GM18868 (cell line): ENCODE data around the gene CIPC.

Experiments
- ATAC-seq: cut with Tn5 transposase; IDR thresholded peaks from one replicate; pipeline ENCODE4 v1.9.1; 2021; ENCODE audit warnings: mild to moderate bottlenecking, moderate library complexity; ENCODE audit not compliant: unreplicated experiment

Gene CIPC

DNA sequence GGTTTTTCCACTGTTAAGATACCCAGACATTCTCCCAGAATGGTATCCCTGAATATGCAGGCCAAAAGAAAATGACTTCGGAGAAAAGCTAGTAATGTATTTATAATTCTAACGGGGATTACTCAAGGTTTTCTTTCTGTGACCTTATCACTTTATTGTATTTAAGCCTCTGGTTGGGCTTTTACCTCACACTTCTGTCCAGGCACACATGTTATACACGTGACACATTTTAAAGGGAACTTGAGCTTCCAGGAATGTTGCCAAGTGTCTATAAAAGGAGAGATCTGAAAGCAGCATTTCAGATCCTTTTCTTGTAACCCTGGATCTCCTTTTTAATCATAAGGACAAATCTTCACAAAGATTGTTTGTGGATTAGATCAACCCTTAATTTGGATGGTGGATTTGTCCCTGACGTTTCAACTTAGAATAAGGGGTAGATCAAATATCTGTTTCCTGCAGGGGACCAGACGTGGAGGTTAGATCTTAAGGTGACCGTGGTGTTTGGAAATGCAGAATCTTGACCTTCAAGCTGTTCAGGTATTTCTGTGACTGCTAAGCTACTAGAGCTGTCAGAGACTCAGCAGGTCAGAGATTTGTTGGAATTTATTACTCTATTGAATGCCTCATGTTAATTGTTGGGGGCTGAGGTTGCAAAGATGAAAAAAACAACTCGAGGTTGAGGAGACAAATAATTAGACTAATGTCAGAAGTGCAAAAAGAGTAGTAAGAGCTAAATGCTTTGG is 1.5 kb downstream of the CIPC start:
- no peak for ATAC-seq

DNA sequence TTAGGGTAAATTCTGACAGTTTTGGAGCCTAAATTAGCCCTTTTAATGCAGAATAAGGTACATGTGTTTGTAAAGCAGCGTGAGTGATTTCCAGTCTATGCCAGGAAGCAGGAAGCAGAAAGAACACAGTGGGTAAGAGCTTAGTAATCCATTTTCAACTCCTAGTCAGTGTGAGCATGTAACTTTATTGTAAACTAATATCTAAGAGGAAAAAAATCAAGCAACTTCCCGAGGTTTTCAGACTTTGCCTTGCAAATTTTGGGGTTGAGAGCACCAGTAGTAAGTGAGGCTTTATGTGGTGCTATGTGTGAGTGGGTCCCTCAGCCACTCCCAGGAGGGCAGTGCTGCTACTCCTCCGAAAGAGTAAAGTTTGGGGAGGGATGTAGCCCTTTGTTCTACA is 2.9 kb downstream of the CIPC start:
- no peak for ATAC-seq

DNA sequence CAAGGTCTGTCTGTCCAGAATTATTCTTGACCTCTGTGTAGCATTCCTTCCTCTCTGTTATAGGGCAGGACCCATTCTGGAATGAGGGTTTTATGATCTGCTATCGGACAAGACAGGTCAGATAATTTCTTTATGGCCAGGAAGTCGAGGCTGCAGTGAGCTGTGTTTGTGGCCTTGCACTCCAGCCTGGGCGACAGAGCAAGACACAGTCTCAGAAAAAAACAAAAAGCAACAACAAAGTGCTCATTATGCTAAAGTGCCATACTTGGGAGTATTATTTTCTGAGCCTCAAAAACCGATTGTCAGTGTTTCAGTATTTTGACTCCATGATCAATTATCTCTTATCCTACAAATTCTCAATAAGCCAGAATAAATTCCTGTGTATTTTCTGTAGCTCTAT is 4.1 kb downstream of the CIPC start:
- ATAC-seq, result no peak

DNA sequence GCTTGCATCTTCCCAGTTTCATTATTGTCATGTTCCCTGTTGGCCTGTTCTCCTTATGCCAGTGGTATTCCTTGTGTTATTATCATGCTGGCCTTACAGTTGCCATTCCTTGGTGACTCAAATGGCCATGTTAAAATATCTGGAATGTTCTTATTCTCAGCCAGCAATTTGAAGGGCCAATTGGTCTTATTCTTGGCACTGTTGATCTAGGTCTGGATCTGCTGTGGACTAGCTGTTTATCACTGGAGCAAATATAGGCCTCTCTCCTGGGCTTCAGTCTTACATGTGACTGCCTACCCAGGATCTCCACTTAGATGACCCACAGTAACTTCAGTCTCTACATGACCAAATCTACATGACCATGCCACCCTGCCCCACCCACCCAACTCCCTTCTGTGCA is 5.4 kb downstream of the CIPC start:
- ATAC-seq, result no peak

DNA sequence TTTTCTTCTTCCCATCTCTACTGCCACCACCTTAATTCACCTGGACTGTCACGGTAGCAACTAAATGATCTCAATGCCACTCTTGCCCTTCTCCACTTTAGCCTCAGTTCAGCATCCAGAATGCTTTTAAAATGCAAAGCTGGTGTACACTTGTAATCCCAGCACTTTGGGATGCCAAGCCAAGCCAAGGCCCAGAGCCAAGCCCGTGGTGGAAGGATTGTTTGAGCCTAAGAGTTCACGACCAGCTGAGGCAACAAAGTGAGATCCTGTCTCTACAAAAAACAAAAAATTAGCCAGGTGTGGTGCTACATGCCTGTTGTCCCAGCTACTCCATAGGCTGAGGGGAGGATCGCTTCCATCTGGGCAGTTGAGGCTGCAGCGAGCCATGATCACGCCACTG is 5.9 kb downstream of the CIPC start:
- ATAC-seq, result no peak

DNA sequence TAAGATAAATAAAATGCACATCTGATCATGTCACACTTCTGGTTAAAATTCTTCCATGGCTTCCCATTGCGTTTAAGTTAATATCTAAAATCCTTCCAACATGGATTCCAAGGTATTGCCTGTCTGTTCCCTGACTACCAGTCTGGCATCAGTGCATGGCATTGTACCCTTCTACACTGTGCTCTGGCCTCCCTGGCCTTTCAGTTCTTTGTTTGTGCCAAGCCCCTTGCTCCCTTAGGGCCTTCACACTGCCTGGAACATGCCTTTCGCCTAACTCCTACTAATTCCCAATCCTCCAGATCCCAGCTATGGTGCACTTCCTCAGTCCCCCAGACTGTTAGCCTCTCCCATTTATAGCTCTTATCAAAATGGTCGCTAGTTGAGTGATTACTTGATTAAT is 6.3 kb downstream of the CIPC start:
- no peak for ATAC-seq

DNA sequence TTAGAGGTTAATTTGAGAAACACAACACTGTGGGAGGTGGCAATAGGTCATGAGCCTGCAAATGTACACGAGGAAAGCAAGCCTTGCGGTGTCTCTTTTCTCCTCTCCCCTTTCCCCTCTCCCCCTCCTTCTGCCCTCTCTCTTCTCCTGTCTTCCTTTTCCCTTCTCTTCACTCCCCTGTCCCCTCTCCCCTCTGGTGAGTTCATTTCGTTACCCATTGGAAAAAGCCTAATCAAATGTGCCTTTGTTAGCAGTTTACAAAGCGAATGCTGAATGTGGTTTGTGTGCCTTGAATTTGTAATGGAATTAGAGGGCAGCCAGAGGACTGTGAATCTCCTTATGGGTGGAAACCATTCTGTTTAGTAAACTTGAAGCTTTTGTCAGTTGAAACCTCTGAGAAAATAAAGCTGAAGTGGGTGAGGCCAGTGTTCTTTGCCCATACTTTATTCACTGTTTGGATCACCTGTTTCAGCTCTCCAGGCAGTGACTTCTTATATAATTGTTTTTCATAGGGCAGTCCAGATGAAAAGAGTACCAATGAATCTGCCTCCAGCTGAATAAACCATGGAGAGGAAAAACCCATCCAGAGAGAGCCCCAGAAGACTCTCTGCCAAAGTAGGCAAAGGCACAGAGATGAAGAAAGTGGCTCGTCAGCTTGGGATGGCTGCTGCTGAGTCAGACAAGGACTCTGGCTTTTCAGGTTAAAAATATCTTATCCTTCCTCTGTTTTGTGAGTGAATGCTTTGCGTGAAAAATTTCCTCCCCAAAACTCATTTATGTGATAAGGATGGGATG is 7.3 kb downstream of the CIPC start:
- no peak for ATAC-seq

DNA sequence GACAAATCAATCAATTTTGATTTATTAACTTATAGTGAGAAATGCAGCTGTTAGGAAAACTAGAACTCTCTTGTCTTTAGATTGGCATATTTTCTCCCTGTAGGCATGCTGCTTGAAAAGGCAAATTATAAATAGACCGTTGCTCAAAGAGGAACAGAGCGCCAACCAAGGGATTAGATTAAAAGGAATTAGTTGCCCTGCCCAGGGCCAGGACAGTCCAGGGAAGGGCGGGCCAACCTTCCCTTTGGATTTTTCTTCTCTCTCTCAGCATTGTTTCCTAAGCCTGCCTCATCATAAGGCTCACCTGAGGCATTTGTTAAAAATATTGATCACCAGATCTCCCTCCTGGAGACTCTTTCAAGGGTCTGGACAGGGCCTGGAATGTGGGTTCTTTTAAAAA is 8.6 kb downstream of the CIPC start:
- ATAC-seq, result no peak

DNA sequence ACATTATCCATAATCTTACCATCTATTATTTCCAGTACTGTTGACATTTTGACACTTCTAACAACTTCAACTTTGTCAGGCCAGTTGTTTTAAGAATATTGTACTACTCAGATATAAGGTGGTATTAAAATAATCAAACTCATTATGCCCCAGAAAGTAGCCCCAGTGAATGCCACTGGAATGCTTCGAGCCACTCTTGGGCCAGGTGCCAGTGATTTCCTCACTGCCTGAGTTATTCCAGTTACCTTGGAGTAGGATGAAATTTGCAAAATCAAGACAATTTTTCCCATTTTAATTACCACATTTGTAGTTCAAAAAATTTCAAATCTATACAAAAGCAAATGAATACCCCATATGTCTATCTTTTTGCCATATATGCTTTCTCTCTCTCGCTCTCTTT is 9.2 kb downstream of the CIPC start:
- no peak for ATAC-seq

DNA sequence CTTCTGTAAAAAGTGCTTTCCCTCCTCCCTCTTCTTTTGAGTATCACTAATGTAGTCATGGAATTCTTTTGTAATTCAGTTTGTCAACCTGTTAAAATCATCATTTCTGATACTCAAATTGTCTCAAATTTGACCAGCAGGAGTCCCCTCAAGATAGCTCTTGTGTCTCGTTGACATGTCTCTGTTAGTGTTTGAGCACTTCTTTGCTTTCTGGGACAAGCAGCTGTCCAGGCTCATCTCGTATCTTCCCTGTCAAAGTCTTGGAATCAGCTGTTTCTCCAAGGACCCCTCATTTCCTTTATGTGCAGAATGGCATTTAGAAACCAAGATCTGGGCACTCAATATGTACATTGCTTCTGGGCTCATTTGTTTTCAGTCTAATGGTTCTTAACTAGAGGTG is 10.7 kb downstream of the CIPC start:
- no peak for ATAC-seq

DNA sequence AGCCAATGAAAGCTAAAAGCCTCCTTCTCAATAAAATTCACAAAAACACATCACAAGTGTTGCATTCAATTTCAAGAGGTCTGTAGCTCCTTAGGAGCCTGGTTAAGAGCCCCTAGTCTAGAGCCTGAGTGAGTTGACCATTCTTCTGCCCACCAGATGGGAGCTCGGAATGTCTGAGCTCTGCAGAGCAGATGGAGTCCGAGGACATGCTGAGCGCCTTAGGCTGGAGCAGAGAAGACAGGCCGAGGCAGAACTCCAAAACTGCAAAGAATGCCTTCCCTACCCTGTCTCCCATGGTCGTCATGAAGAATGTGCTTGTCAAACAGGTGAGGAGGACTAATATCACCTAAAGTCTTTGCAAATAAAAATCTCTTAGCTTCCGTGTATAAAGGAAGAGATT is 11.6 kb downstream of the CIPC start:
- no peak for ATAC-seq

DNA sequence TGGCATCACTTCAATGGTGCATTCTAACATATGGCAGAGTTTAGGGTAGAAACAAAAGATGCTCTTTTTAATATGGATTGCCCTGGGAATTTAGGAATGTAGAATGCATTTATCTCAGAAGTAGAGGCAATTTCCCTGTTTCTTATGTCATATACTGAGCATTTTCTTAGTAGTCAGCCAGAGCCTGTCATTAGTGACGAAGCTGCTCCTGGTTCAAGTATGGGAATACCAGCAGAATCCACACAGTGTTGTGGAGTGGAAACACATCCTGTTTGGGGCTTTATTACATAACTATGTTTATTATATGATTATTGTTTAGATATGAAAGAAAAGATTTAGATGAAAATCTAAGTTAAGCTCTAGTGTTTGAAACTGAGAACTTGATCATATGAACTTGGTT is 12.2 kb downstream of the CIPC start:
- no peak for ATAC-seq

DNA sequence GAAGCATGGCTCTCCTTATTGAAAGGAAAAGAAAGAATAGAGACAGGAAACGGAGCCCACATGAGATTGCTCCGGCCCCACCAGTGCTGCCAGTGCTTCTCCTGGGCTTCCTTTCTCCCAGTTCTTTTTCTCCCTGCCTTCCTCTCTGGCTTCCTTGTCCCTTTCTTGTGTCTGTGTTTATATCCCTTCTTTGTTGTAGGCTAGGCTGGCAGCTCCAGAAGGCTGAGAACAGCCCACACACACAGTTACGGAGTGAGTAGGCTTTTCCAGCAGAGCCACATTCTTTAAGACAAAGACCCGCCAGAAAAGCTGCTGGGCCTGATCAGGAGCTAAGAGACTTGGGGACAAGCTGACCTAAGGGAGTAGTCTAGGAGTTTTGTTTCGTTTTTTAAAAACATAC is 13.0 kb downstream of the CIPC start:
- no peak for ATAC-seq

DNA sequence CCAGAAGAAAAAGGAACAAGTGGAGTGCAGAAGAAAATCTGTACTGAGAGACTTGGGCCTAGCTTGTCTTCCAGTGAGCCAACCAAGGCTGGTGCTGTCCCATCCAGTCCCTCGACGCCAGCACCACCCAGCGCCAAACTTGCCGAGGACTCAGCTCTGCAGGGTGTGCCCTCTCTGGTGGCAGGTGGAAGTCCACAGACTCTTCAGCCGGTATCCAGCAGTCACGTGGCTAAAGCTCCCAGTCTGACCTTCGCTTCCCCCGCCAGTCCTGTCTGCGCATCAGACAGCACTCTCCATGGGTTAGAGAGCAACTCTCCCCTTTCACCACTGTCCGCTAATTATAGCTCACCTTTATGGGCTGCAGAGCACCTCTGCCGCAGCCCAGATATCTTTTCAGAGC is 15.6 kb downstream of the CIPC start:
- no peak for ATAC-seq

DNA sequence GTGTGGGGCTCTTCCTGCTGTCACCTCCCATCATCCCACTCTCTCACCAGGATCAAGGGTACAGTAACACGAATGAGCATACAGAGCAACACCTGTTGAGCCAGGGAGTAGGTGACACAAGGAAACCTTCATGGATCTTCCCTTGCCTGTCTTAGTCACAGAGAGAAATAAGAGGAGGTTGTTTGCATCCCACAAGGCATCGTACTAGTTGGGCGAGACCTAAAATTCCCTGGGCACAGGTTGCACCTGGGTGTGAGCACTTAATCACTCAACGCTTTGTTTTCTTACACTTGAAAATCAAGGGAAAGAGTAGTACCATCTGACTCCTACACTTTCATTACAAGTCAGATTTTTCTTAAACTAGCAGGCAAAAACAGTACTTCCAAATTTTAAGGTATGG is 16.6 kb downstream of the CIPC start:
- no peak for ATAC-seq

DNA sequence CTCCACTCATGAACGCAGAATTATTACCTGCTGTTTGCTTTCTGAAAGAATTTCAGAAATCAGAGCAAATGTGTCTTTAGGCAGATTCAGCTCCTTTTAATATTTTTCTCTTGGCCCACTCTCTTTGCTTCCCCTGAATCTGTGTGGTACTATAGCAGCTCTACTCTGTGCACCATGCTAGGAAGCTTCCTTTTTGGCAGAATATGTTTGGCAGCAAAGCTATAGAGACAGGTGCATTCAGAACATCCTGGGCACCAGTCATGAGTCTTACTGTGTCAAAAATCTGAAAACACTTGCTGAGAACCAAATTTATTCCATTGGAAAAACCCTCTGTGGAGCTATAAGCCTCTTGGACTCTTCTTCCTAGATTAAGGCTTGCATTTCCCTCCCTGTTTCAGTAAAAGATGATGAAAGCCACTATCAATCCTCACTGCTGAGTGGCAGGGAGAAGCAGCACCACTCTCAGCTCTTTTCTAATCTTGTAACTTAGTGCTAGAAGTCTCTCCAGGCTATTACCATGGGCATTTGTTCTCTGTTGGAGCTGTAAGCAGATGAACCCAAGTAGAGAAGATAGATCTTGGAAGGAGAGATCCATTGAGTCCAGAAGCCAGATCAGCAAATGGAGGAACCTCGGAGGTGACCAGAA is 18.2 kb downstream of the CIPC start:
- ATAC-seq, result no peak

DNA sequence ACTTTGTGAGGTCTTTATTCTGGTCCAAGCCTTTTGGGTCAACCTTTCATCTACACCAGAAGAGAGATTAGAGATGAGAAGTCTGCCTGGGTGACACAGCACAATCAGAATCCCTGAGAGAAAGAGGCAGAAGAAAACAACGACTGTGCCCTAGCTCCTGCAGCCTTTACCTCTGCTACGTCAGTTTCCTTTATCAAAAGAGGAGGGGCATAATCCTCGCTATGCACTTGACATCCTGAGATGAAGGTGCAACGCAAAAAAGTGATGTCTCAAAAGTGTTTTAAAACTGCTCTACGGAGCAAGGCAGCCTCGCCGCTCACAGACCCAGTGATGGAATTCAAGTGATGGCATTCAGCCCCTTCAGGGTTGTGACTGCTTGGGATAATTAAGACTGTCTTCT is 21.8 kb downstream of the CIPC start:
- no peak for ATAC-seq

DNA sequence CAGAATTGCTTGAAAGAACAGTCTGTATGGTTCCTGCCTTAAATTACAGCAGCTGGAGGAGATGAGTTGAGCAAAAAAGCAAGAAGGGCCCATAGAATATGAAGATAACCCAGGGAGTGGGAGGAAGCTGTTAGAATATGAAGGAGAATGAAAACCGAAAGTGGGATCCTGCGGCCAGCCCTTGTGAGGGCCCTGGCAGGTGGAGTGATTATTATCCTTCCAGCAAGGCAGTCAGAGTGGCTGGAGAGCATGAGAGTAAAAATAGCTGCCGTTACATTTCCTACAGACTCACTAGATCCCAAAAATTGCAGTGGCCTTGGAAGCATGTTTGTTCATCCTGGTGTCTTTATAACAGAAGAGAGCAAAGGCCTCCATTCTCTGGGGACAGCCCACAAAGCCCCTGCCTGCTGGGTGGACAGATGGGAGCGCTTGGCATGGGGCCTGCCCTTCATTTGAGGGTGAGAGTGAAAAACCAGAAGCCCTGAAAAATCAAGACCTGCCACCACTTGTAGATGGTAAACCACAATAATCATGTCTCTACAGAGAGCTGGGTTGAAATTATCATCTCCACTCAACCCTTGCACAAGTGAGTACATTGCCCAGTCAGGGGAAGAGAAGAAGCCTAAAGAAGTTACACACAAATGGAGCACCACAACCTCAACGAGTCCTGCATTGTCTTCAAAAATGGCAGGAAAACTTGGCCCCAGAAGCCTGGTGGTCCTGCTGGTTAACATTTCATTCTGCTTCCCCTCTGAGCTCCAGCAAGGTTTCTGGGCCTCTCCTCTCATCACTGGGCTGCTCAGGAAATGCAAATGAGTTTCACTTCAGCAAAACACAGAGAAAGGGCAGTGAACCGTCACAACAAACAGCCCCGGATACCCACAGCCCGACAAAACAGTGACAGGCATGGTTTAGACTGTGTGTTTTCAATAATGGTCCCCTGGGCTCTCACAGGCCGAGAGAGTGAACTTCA is 23.0 kb downstream of the CIPC start:
- peak; percentile 89 for ATAC-seq

DNA sequence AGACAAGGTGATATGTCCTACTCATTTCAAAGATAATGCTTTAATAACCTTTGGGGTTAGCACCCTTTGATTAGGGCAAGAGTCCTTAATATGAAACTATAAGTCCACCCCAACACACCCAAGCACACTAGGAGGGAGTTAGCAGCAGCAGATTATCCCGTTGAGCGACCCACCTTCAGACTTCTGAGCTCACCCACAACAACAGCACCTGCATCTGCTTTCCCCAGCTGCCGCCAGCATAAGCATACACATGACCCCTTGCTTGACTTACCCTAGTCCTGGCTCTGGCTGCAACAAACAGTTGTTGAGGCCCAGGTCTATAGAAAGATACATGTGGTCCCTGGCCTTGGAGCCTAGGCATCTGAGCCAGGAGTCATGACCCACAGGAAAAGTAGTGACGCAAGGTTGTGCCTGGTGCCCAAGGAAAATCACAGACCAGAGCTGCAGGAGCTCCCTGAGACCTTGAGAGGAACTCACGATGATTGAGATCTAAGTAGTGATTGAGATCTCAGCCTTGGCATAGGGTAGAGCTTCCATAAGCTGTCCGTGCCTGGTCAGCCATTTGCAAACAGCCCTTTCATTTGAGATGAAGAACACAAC is 24.6 kb downstream of the CIPC start:
- ATAC-seq, result no peak
